GM04503 (cell line): ENCODE measurements around the gene MDFIC2.

Experiments used
- DNase-seq: peaks from one replicate; pipeline ENCODE4 v3.0.0-alpha.2; 2012; ENCODE audit warnings: low read depth

Gene MDFIC2

DNA sequence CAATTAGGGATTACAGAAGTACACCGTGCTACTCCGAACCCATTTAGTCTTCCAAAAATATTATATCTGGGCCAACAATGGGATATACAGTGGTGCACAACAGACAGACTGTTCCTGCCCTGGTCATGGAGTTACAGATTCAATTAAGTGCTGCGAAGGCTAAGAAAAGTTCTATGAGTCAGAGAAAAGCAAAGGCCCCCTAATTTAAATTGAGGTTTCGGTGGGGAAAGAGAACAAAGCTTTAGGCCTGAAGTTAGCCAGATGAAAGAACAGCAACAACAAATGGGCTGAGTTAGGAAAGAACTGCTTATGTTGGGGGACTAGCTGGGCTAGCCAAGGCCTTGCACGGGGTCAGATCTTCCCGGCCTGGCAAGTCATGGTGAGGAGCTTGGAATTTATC lies 131.8 kb downstream of the MDFIC2 start:
- no peak for DNase-seq

DNA sequence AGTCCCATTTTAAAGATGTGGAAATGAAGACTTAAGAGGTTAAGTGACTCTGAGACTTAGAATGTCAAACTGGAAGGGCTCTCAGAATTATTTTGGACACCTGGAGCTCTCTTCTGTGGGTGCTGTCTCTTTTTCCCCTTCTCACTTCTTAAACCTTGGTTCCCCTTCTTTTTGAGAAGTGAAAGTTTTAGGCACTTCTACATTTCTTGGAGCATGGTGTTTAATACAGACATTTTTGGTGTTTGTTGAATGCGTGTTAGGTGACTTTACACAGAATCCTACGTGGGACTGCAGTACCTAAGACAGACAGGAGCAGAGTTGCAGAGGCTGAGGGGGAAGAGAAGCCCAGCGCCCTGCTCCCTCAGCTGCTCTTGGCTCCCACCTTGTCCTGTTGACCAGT lies 133.3 kb downstream of the MDFIC2 start:
- no peak for DNase-seq

GRCh38 chr3:70177881-70178645 lies 134.4 kb downstream of the MDFIC2 start:
- DNase-seq = no peak

DNA sequence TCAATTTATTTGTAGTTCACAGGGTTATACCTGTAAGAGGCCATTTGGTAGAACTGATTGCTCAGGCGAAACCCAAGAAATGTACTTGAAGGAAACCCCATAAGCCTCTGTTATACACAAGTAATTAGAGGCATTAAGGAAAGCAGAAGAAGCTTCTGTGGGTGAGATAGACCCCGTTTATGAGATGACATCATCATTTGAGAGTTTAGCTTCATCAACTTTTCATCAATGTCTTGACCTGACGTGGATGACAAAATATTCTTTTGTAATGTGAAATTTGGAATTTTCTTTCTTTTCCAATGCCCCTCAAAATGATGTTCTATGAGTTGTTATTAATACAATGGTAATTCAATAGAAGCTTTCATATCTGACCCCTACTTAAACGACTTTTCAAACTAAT lies 136.2 kb downstream of the MDFIC2 start:
- DNase-seq = no peak

DNA sequence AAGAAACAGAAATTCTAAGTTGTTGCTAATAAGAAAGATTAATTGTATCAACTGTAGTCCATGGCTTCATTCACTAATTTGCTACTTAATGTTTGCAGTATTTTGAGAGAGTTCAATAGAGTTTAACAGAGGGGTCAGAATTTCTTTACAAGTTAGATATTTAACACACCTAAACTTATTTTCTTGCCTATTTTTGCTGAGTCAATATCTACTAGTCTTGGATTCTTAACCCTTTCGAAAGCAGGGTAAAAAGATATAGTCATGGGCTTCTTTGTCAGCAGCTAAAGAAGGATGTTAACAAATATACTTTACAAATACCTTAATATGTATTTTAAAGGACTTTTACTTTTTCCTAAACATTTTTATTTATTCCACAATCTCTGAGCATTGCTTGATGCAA lies 155.6 kb downstream of the MDFIC2 start:
- no peak for DNase-seq

DNA sequence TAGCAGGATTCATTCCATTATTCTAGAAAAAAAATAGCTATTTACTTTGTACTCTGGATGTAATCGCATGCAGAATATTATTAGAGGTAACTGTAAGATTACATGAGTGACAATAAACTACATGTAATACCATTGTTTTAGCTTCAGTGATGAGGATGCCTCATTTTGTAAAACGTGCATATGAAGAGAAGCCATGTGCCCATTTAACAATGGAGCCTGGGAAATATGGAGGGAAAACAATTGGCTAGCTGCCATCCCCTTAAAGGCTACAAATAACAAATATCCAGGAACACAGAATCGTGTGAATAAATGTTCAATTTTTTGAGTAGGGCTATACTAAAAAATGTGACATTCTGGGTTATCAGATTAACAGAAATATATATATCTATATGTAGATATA lies 161.8 kb downstream of the MDFIC2 start:
- no peak for DNase-seq

DNA sequence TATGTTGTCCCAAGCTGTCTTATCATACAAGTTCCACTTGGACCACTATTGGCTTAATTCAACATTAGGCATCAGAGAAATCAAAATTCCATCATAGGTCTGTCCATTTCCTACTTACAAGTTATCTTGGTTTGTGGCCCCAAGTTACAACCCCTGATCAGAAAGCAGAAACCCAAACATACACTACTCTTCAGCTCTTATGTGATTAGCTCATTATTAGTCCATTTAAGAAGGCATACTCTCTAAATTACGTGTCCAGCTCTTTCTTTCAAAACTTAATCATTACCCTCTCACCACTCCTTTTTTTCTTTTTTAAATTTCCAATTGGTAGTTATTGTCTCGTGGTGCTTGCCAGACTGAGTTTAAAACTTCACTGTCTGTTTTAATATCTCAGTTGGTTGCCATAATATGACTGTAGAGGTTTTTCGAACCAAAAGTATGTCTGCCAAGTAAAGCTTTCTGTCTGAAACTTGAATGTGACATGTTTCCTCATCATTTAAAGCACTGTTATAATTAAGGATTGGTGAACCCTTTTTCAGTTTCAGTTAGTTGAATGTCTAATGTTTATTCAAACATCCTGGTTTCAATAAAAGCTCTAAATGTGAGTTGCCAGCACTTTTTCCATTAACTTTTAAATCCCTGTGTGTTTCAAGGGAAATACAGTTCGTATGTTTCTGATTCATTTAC lies 162.6 kb downstream of the MDFIC2 start:
- no peak for DNase-seq
